HG03175 (cell line): ENCODE measurements around the gene SEMA4C.
A peak's percentile ranks its signal among the peaks of the same experiment; 100 is the strongest.

ENCODE experiments used
- ATAC-seq: cut with Tn5 transposase; IDR thresholded peaks from one replicate; pipeline ENCODE4 v1.9.1; 2021; ENCODE audit warnings: mild to moderate bottlenecking, moderate library complexity; ENCODE audit not compliant: unreplicated experiment

SEMA4C gene

DNA sequence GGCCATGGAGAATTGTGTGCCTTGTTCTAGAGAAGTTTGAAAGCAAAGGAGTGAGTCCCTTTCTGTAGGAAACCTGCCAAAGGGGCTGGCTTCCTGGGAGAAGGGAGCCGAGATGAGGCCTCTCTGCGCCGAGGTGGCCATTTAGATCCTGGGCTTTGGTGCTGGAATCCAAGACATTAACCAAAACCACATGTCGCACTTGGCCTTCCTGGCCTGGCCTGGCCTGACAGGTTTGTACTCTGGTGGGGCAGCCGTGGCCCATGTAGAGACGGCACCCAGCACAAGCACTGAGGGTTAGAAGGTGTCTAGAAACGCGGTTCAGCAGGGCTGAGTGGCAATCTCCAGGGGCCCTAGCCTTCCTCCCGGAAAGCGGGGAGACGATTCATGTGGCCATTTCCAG is 46.7 kb downstream of the SEMA4C start:
- ATAC-seq, result no peak

DNA sequence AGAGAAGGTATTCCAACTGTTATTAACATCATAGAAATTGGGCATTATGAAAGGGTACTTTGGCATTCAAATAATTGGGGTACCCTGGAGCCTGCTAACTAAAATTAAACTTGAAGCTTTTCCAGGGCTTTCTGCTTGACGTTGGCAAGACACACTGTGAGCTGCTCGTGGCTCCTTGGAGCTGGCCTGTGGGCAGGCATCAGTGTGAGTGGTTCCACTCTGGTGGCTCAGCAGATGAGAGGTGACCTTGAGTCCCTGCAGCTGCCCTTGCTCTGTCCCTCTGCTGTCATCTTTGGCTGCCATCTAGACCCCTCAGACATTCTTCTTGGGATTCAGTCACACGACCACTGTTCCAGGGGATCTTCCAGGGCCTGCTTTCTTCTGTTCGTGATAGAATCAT is 47.1 kb downstream of the SEMA4C start:
- no peak for ATAC-seq

DNA sequence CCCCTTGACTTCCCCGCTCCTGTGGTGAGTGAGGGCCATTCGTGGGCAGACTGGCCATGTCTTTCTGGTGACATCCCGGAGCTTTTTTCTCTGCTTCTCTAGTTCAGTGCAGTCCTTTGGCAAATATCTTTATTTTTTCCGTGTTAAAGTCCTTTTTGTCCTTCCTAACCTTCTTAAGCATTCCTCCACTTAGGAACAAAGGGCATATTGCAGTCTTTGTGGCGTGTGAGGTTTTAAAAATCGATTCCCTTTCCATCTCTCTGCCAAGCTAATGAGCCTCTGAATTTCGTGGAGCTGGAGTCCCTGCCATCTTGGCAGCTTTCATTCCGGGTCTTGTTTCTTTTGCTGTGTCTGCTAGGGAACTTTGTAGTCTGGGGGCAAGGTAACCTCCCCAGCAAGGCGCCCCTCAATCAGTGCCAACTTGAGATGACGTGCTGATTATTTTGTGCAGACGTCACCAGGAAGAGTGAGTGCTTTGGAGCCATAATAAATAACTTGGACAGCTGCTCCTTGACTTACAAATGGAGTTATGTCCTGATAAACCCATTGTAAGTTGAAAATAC is 48.7 kb downstream of the SEMA4C start:
- ATAC-seq, result no peak

DNA sequence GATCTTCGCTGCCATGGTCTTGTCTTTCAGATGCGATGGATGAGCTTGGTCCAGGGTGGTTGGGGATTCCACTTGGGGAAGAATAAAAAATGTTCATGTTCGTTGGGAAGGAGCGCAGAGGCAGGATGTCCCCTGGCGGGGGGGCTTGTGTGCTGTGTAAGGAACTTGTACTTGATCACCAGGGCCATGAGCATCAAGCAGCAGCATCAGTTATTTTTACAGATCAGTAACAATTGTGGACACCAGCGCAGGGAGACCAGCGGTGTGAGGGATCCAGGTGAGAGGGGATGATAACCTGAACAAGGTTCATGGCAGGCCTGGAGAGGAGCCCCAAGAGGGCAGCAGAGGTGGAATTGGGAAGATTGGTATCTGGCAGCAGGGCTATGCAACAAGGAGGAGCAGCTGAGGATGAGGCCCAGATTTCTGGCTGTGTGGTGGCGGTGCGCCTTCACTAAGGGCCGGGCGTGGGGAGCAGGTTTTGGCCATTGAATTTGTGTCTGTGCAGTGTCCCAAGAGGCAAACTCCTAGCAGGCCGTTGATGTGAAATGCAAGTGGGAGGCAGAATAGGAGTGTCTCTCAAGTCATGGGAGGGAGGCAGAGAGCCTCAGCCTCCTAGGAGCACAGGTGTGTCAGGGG is 49.9 kb downstream of the SEMA4C start:
- ATAC-seq, result no peak

DNA sequence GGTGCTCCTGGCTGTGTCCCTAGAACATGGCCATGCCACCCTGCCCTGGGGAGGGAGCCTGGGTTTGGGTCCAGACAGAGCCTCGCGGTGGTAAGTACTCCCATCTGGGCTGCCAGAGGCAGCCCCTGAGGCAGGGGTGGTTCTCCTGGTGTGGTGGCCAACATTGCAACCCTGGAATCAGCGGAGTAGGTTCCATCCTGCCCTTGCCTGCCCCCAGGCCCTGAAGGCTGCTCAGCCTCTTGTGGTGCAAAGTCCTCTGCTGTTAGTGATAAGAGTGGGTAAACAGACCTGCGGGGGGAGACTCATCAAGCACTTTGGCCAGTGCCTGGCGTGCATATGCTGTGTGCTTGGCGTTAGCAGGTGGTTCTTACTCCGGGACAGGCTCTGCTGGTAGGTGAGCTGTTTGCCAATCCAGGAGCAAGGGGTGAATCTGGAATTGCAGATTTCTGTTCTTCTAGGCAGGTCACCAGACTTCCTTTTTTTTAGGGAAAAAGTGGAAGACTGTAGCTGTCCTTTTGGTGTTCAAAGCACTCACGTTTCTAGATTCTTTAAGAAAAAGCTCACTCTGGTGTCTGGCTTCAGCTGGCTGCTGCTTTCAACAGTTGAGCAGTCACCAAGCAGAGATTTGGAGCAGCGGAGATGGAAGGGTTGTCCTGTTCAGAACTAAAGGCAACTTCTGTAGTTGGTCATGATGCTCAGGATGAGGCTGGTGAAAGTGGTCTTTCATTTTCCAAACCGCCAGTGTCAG is 50.6 kb downstream of the SEMA4C start:
- ATAC-seq, result no peak

DNA sequence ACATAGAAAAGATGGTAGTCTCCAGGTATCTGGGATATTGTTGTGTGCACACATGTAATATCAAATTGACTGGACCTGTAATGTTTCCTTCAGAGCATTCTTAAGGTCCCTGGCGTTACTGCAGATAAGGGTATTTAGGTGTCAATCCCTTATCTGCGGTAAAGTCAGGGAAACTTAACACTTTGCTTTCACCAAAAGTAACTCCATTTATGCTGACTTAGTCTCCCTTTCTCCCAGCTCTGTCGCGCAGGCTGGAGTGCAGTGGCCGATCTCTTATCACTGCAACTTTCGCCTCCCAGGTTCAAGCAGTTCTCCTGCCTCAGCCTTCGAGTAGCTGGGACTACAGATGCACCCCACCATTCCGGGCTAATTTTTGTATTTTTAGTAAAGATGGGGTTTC is 52.0 kb downstream of the SEMA4C start:
- ATAC-seq, result no peak

DNA sequence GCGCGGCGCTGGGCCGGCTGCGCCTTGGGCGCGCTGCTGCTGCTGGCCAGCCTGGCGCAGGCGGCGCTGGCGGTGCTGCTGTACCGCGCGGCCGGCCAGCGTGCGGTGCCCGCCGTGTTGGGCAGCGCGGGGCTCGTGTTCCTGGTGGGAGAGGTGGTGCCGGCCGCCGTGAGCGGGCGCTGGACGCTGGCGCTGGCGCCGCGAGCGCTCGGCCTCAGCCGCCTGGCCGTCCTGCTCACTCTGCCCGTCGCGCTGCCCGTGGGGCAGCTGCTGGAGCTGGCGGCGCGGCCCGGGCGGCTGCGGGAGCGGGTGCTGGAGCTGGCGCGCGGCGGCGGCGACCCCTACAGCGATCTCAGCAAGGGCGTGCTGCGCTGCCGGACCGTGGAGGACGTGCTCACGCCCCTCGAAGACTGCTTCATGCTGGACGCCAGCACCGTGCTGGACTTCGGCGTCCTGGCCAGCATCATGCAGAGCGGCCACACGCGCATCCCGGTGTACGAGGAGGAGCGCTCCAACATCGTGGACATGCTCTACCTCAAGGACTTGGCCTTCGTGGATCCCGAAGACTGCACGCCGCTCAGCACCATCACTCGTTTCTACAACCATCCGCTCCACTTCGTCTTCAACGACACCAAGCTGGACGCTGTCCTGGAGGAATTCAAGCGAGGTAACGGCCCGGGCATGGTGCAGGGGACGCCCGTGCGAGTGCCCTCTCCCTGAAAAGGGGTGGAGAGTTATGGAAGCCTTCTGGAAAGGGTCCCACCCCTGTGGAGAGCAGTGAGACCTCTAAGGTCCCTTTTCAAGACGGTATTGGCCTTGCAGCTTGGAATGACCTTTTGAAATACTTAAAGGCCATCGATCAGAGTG is 52.8 kb downstream of the SEMA4C start:
- no peak for ATAC-seq

DNA sequence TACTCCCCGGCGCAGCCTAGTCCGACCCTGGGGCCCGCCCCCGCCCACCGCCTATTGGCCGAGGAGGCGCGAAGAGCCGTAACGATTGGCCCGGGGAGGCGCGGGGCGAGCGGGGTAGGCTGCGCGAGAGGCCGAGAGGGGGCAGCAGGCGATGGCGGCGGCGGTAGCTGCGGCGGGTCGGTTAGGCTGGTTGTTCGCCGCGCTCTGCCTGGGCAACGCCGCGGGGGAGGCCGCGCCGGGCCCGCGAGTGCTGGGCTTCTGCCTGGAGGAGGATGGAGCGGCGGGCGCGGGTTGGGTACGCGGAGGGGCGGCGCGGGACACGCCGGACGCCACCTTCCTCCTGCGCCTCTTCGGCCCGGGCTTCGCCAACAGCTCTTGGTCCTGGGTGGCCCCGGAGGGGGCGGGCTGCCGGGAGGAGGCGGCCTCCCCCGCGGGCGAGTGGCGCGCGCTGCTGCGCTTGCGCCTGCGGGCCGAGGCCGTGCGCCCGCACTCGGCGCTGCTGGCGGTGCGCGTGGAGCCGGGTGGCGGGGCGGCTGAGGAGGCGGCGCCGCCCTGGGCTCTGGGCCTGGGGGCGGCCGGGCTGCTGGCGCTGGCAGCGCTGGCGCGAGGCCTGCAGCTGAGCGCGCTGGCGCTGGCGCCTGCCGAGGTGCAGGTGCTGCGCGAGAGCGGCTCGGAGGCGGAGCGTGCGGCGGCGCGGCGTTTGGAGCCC is 53.6 kb downstream of the SEMA4C start, which contains the start of gene CNNM3:
Gene CNNM3 (plus strand): TSS at position 142 of the 709 bp plus-strand sequence. CDS start 10 bp downstream, at position 152.
- ATAC-seq, result peak; percentile 87

DNA sequence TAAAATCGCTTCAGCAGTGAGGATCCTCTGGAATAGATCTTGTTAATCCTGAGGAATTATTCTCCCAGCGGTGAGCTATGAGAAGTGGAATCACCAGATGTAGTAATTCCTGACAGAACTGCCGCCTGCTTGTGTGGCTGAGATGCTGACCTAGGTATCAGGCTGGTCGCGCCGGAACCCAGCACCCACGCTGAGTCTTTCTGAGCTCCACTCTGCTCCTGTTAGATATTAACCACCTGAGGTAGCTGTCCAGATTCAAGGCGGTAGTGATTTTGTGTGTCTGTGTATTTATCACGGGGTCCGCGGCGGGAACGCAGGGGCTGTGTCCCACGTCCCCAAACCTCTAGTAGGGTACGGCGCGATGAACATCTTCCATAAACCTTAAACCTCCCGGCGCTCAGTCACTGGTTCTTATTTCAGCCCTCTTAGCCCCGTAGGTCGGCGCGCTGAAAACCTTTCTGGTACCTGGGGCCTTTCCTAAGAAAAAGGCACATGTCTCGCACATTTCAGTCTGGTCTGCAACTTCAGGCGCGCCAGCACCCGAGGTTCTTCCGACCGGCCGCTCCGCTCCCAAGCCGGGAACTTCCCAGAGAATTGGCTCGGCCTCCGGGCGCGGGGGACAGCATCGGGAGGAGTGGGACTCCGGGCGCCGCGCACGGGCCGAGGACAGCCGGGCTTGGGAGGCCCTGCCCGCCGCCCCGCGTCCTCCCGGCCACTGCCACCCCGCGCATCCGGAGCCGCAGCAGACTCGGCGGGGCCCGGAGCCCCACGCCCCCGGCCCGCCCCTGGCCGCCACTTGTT is 54.4 kb downstream of the SEMA4C start:
- ATAC-seq, result peak; percentile 20

DNA sequence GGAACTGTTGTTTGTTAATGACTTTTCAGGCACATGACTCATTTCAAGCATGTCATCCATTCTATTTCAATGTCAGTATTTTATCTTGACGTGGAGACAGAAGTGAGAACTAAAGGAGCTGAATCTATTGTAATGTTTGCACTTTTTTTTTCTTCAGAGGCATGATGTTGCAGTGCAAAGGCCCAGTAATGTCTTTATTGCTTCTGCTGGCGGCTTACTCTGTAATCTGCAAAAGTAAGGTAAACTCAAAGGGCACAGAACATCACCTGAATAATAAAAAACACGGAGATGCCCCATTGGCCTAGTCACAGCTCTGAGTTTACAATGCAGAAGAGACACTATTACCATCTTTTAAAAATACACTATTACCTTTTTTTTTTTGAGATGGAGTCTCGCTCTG is 56.2 kb downstream of the SEMA4C start:
- no peak for ATAC-seq

DNA sequence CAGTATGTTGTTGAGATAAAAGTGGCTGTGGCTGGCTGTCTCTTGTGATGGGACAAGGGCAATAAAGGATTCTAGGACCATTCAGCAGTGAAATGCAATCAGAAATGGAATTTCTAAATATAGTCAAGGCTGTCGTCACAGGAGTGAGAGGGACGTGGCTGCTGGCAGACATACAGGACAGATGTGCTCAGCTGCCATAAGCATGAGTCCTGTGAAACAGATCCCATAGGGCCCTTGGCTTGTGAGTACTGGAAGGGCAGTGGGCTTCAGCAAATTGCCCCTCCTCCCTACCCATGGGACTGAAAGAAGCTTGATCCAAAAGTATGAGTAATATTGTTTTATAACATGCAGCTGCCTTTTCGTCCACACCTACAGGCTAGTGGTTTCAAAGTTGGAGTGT is 58.0 kb downstream of the SEMA4C start:
- no peak for ATAC-seq

DNA sequence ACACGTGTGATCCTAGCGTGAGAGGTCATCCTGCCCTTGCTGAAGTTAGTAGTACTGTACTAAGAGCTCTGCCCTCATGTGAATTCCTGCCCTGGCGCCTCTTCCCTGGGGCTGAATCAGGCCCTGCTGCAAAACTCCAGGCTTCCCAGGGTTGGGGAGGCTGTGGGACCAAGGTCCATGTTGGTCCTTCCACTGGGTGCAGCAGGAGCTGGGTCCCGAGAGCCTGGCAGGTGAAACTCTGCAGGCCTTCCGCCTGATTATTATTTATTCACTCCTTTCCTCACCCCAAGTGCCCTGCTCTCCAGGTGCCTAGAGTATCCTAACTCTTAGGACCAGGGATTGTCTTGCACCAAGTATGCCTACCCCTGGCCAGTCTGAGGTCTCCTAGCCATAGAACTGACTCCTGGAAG is 59.1 kb downstream of the SEMA4C start:
- no peak for ATAC-seq

DNA sequence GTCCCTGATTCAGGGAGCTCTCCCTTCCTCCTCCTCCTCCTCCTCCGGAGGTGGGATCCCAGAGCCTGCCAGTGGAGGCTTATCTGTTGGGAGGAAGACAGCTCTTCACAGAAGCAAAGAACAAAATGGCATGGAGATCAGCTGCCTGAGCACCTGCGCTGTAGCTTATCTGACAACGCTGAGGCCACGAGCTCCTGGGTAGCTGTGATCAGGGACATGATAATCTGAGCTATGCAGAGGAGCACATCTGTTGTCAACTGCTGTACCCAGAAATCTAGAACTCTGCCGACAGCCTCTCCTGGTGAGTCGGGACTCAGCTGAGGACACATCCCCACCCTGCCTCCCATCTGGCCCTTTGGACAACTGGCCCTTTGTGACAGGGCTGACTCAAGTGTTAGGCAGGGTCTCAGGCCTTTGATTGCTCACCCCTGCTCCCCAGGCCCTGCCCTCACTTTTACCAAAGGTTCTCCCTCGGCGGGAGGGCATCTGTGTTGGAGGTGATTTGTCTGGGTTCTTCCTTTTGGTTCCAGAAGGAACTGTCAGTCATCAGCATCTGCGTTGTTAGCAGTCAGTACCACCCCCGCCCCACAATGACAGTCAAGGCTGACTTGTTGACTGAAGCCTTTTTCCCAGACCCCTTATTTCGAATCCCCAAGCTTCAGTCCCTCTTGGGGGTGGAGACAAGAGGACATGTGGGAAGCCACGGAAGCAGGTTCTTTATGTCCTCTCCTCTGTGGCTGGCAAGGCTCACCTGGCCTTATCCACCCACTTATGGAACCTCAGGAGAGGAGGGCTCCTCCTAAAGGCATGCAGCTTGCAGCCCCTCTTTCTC is 59.7 kb downstream of the SEMA4C start:
- no peak for ATAC-seq
